ENCODE measurements around the gene ACSL1. TPM values are rescaled to one million over a fixed set of nuclear protein-coding genes. Genes with fewer than 3 reads are reported as not detected.

ACSL1 gene
- total and polyA plus RNA-seq, 2 of the 8 experiments (the other 6 are each of a cell fraction or from before 2014, with no cell fraction given): 2.3 to 8.7 TPM

- Histone ChIP-seq H3K4me1 (replicated peaks in 1 of 4; ENCODE audit: control insufficient read depth in 3 of 4, insufficient read depth in 4 of 4, low read length in 3 of 4) (peaks cover 6 to 17% (median 11%) of the 10 kb centered on the region in 4 experiments), H2BK120ac (replicated peaks; ENCODE audit: low read depth, low read length) (no peak overlapping the region), H2BK12ac (ENCODE audit: low read depth, low read length) (0 out of 2 replicates have a peak overlapping the region, but pooled peaks have one; percentile 62), H3K27me3 (replicated peaks in 1 of 4; ENCODE audit: control insufficient read depth in 3 of 4, extremely low read depth in 1 of 4, insufficient read depth in 3 of 4, low read length in 3 of 4) (peaks cover 0 to 6% (median 2%) of the 10 kb centered on the region in 4 experiments; a peak in 3 of 7 replicates), H3K23me2 (ENCODE audit: low read depth, low read length) (no peaks in the 10 kb centered on the region), H3K9me3 (ENCODE audit: insufficient read depth in 2 of 2, low read depth in 1 of 2, low read length in 1 of 2) (no peaks in the 10 kb centered on the region), H2AK5ac (ENCODE audit: low read depth, low read length) (no peak overlapping the region), H2AFZ (ENCODE audit: low read length) (no peak overlapping the region), H4K8ac (ENCODE audit: extremely low read depth, insufficient read depth, low read length) (no peak overlapping the region), H3K23ac (ENCODE audit: insufficient read length) (no peak overlapping the region), H3K27ac (ENCODE audit: low read depth, low read length) (no peak overlapping the region), H3K4me3 (ENCODE audit: extremely low read depth in 1 of 4, insufficient read depth in 2 of 4, low read depth in 3 of 4, low read length in 4 of 4) (no peak overlapping the region), H3K9ac (replicated peaks in 1 of 4; ENCODE audit: extremely low read depth in 1 of 4, low read depth in 3 of 4, low read length in 3 of 4) (no peak overlapping the region), H3K18ac (ENCODE audit: extremely low read depth, low read length) (peak overlapping the region; percentile 25; the same call in 1 of the 2 replicates), H4K5ac (ENCODE audit: insufficient read length, low read depth, low read length) (no peak overlapping the region), H2BK15ac (ENCODE audit: low read length) (0 out of 2 replicates have a peak overlapping the region, but pooled peaks have one; percentile 83), H2BK5ac (ENCODE audit: low read depth, low read length) (no peak overlapping the region; the same call in 1 of the 2 replicates), H3K36me3 (ENCODE audit: control insufficient read depth in 2 of 4, insufficient read depth in 4 of 4, low read length in 3 of 4) (no peaks in the 10 kb centered on the region), H3K4me2 (ENCODE audit: insufficient read depth in 1 of 2, low read depth in 2 of 2, low read length in 2 of 2) (no peak overlapping the region), H3K4ac (replicated peaks; ENCODE audit: insufficient read length, low read depth, low read length) (no peak overlapping the region), H4K91ac (replicated peaks; ENCODE audit: insufficient read length, low read length) (no peak overlapping the region), H3K79me2 (ENCODE audit: control insufficient read depth in 1 of 2, insufficient read depth in 2 of 2, low read length in 2 of 2) (no peaks in the 10 kb centered on the region), H2BK20ac (ENCODE audit: low read length) (no peak overlapping the region; the same call in 1 of the 2 replicates), H3K14ac (ENCODE audit: insufficient read length) (no peak overlapping the region), H4K20me1 (replicated peaks in 1 of 2; ENCODE audit: control insufficient read depth in 1 of 2, insufficient read depth in 2 of 2, low read length in 2 of 2) (no peaks in the 10 kb centered on the region), H3K79me1 (ENCODE audit: low read depth, low read length) (no peaks in the 10 kb centered on the region), H3K56ac (replicated peaks; ENCODE audit: insufficient read length, low read depth, low read length) (no peak overlapping the region)
- DNase-seq (ENCODE audit: low read depth in 1 of 2, low spot score in 2 of 2): no peak
- ChIA-PET CTCF (ENCODE audit: partially characterized antibody) (interaction anchor here (1.2 kb wide), 1 partner anchor 11 kb away, joined by 5 read pairs; no protein-coding TSS in a partner anchor), POLR2A (ENCODE audit: partially characterized antibody) (no interaction called here)
- 94% methylated on average over 2 of the region's 2 CpGs; no CpG with 5 or more reads in 1 of the 2 experiments for WGBS, 2 experiments (ENCODE audit: extremely low coverage in 1 of 2, insufficient coverage in 1 of 2, insufficient read length in 1 of 2, insufficient replicate concordance in 2 of 2, low coverage in 1 of 2, low lambda C conversion rate in 2 of 2, missing lambda C conversion rate in 1 of 2)
- no peak for FAIRE-seq
- no peak for TF ChIP-seq HDAC6 (IDR thresholded peaks at IDR 0.05; ENCODE audit: low read depth, low read length)
- no peak for TF ChIP-seq ATF2 (IDR thresholded peaks at IDR 0.05; ENCODE audit: low read length)
- no peak for TF ChIP-seq SP4 (IDR thresholded peaks at IDR 0.05; ENCODE audit: low read length)
- no peak for TF ChIP-seq POU5F1 (IDR thresholded peaks at IDR 0.05; ENCODE audit: low read depth, low read length)
- TF ChIP-seq SAP30 (IDR thresholded peaks at IDR 0.05; ENCODE audit: insufficient read depth, insufficient replicate concordance, low read length): no peak
- TF ChIP-seq EGR1 (IDR thresholded peaks at IDR 0.05; ENCODE audit: borderline replicate concordance, low read depth, low read length): no peak
- no peak for TF ChIP-seq JUN (IDR thresholded peaks at IDR 0.05; ENCODE audit: low read depth, low read length)
- TF ChIP-seq SIRT6 (IDR thresholded peaks at IDR 0.05; ENCODE audit: low read length): no peak
- TF ChIP-seq SRF (IDR thresholded peaks at IDR 0.05; ENCODE audit: low read depth, low read length): no peak
- no peak for TF ChIP-seq POLR2A (IDR thresholded peaks at IDR 0.05; ENCODE audit: control extremely low read depth in 1 of 2, low read depth in 2 of 2, low read length in 2 of 2)
- no peak for TF ChIP-seq GABPA (IDR thresholded peaks at IDR 0.05; ENCODE audit: borderline replicate concordance, insufficient read depth, low read length)
- TF ChIP-seq TAF7 (optimal IDR thresholded peaks at IDR 0.05; ENCODE audit: borderline replicate concordance, low read depth, low read length): no peak
- TF ChIP-seq CBX8 (IDR thresholded peaks at IDR 0.05; ENCODE audit: borderline replicate concordance, low read depth, low read length): no peak
- no peak for TF ChIP-seq POLR2AphosphoS5 (IDR thresholded peaks at IDR 0.05; ENCODE audit: low read depth, low read length)
Measured at GRCh38 chr4:184806229-184806550, 19.6 kb downstream of the ACSL1 start.

Data from H1 (cell line).